Activated CD4-positive, alpha-beta T cell treated with anti-CD3 and anti-CD28 coated beads for 36 hours (primary cell): ENCODE results near the gene LUC7L. TPM values are rescaled to one million over a fixed set of nuclear protein-coding genes. Genes with fewer than 3 reads are reported as not detected.

ENCODE experiments used
- ATAC-seq: fragments of 200-7000 bp; cut with Tn5 transposase; one replicate; pipeline ENCODE4 v1.10.0; 2021; ENCODE audit warnings: mild to moderate bottlenecking, moderate library complexity
- CTCF ChIA-PET: fragments of 350-600 bp; sonication (Branson Sonifier 250); formaldehyde crosslinking; loops from one replicate; lab custom pipeline; 2021; ENCODE audit warnings: antibody characterized with exemption; lab: Charles Lee
- POLR2A ChIA-PET: fragments of 350-600 bp; sonication (Branson Sonifier 250); formaldehyde crosslinking; loops from one replicate; lab custom pipeline; 2021; ENCODE audit warnings: antibody characterized with exemption, inconsistent platforms; lab: Charles Lee
- DNase-seq: peaks from one replicate; pipeline ENCODE4 v3.0.0-alpha.2; 2020
- H3K27ac Mint-ChIP-seq: one replicate; pipeline ENCODE4 v1.8.0; 2021; ENCODE audit warnings: mixed read lengths
- H3K27me3 Mint-ChIP-seq: one replicate; pipeline ENCODE4 v1.8.0; 2021; ENCODE audit warnings: mixed read lengths
- H3K36me3 Mint-ChIP-seq: one replicate; pipeline ENCODE4 v1.8.0; 2021; ENCODE audit warnings: low read depth, mixed read lengths
- H3K4me1 Mint-ChIP-seq: one replicate; pipeline ENCODE4 v1.8.0; 2021; ENCODE audit warnings: mixed read lengths
- H3K4me3 Mint-ChIP-seq: one replicate; pipeline ENCODE4 v1.8.0; 2021; ENCODE audit warnings: mild to moderate bottlenecking, moderate library complexity, mixed read lengths
- H3K9me3 Mint-ChIP-seq: one replicate; pipeline ENCODE4 v1.8.0; 2021; ENCODE audit warnings: low read depth, mixed read lengths
- intact Hi-C, 2 experiments: fragments of 100-400 bp; cut with DNase I in 1 of 2; cut with micrococcal nuclease in 1 of 2; formaldehyde crosslinking; loops; one replicate each; pipeline versions ENCODE4 v1.14.2 to v1.15.1; 2022 to 2024; cut with DNase I, micrococcal nuclease
- total RNA-seq, 2 experiments: library from RNA; stranded (reverse); gene quantifications; one replicate each; pipeline ENCODE4 v1.2.3, GENCODE V29; 2021

LUC7L gene
- 10 to 100 TPM; 44.6 to 50.1 TPM for total RNA-seq

- H3K27ac Mint-ChIP-seq = peak within 1 kb of the TSS; percentile 85
- peak; percentile 93 for DNase-seq
These were observed at the start of gene LUC7L for GRCh38 chr16:228852-229730. TSS of gene LUC7L (minus strand) at chr16:229449. CDS start at chr16:229339, 110 bp downstream.

GRCh38 chr16:278863-279366, 49.7 kb upstream of the LUC7L start:
- intact Hi-C loops = no loop called here
- ATAC-seq = peak; percentile 71
- Mint-ChIP-seq H3K27ac (no peak overlapping the region), H3K4me1 (peaks cover 3% of the 10 kb centered on the region), H3K27me3 (peaks cover 28% of the 10 kb centered on the region), H3K4me3 (no peak overlapping the region), H3K36me3 (no peaks in the 10 kb centered on the region), H3K9me3 (no peaks in the 10 kb centered on the region)
- ChIA-PET CTCF (interaction anchor here (0.7 kb wide), 1 partner anchor 161 kb away, joined by 3 read pairs; no protein-coding TSS in a partner anchor), POLR2A (no interaction called here)
- peak; percentile 46 for DNase-seq

More at GRCh38 chr16:228852-229730, at the start of gene LUC7L:
- Mint-ChIP-seq H3K4me1 (peaks cover 30% of the 10 kb centered on the region), H3K36me3 (peaks cover 27% of the 10 kb centered on the region), H3K9me3 (no peaks in the 10 kb centered on the region), H3K4me3 (peak within 1 kb of the TSS; percentile 92), H3K27me3 (no peaks in the 10 kb centered on the region)
- CTCF ChIA-PET = interaction anchor here (0.7 to 2.2 kb wide), 4 partner anchors 10 to 132 kb away, joined by 3 to 9 read pairs (median 6); partner anchors contain the start of gene HBQ1
- POLR2A ChIA-PET = no interaction called here
- ATAC-seq = peak; percentile 90
- intact Hi-C loops = loop anchor here (1.0 to 5.0 kb wide), 9 partner anchors 23 to 407 kb away; partner anchors contain the start of genes AXIN1 (in 1 of the 2), CAPN15 (in 1 of the 2), DECR2 (in 1 of the 2) and METTL26 (in 1 of the 2)

- no peak for ATAC-seq
- ChIA-PET POLR2A (no interaction called here), CTCF (interaction anchor here (0.7 kb wide), 1 partner anchor 203 kb away, joined by 3 read pairs; no protein-coding TSS in a partner anchor)
- Mint-ChIP-seq H3K4me3 (no peak overlapping the region), H3K27ac (no peak overlapping the region), H3K9me3 (no peaks in the 10 kb centered on the region), H3K4me1 (peaks cover 3% of the 10 kb centered on the region), H3K27me3 (peaks cover 25% of the 10 kb centered on the region), H3K36me3 (no peaks in the 10 kb centered on the region)
- intact Hi-C loops = no loop called here
- DNase-seq = no peak
These were observed 47.3 kb upstream of the LUC7L start for GRCh38 chr16:276426-277077.

GRCh38 chr16:275786-276232, 46.6 kb upstream of the LUC7L start, which contains the start of gene RGS11:
TSS of gene RGS11 (minus strand) at chr16:275944. CDS start at chr16:275911, 33 bp downstream.
- Mint-ChIP-seq H3K27ac (no peak within 1 kb of the TSS), H3K36me3 (no peaks in the 10 kb centered on the region), H3K9me3 (no peaks in the 10 kb centered on the region), H3K27me3 (peaks cover 21% of the 10 kb centered on the region), H3K4me1 (peaks cover 3% of the 10 kb centered on the region), H3K4me3 (peak within 1 kb of the TSS; percentile 10)
- ChIA-PET CTCF (interaction anchor here (0.7 kb wide), 1 partner anchor 203 kb away, joined by 3 read pairs; no protein-coding TSS in a partner anchor), POLR2A (no interaction called here)
- intact Hi-C loops = no loop called here
- ATAC-seq (no peak), DNase-seq (no peak)

- POLR2A ChIA-PET = no interaction called here
- DNase-seq = peak; percentile 34
- CTCF ChIA-PET = no interaction called here
- Mint-ChIP-seq H3K27ac (no peak overlapping the region), H3K4me1 (peaks cover 3% of the 10 kb centered on the region), H3K27me3 (peaks cover 21% of the 10 kb centered on the region), H3K36me3 (no peaks in the 10 kb centered on the region), H3K4me3 (peak overlapping the region; percentile 10), H3K9me3 (no peaks in the 10 kb centered on the region)
- intact Hi-C loops = no loop called here
- peak; percentile 62 for ATAC-seq
These were observed 45.9 kb upstream of the LUC7L start for GRCh38 chr16:275041-275641.

- H3K4me1 Mint-ChIP-seq = no peaks in the 10 kb centered on the region
- H3K27me3 Mint-ChIP-seq = peaks cover 15% of the 10 kb centered on the region
- no peaks in the 10 kb centered on the region for H3K9me3 Mint-ChIP-seq
- DNase-seq (no peak), ATAC-seq (no peak)
- no peak overlapping the region for H3K4me3 Mint-ChIP-seq
- ChIA-PET POLR2A (no interaction called here), CTCF (no interaction called here)
- H3K27ac Mint-ChIP-seq = no peak overlapping the region
- intact Hi-C loops = no loop called here
- no peaks in the 10 kb centered on the region for H3K36me3 Mint-ChIP-seq
These were observed 44.5 kb upstream of the LUC7L start for GRCh38 chr16:273547-274421.

GRCh38 chr16:272633-273546, 43.6 kb upstream of the LUC7L start:
- no peak for ATAC-seq
- H3K27ac Mint-ChIP-seq = no peak overlapping the region
- intact Hi-C loops = no loop called here

GRCh38 chr16:270381-271255, 41.4 kb upstream of the LUC7L start:
- POLR2A ChIA-PET = no interaction called here

More at GRCh38 chr16:272633-273546, 43.6 kb upstream of the LUC7L start:
- no peaks in the 10 kb centered on the region for H3K36me3 Mint-ChIP-seq
- ChIA-PET CTCF (no interaction called here), POLR2A (no interaction called here)
- H3K4me3 Mint-ChIP-seq = no peak overlapping the region
- H3K9me3 Mint-ChIP-seq = no peaks in the 10 kb centered on the region
- no peaks in the 10 kb centered on the region for H3K4me1 Mint-ChIP-seq
- peaks cover 14% of the 10 kb centered on the region for H3K27me3 Mint-ChIP-seq
- DNase-seq = no peak

GRCh38 chr16:269061-269796, 40.0 kb upstream of the LUC7L start:
- intact Hi-C loops = no loop called here
- no peaks in the 10 kb centered on the region for H3K9me3 Mint-ChIP-seq
- H3K36me3 Mint-ChIP-seq = no peaks in the 10 kb centered on the region
- H3K4me1 Mint-ChIP-seq = peaks cover 3% of the 10 kb centered on the region
- no peak overlapping the region for H3K27ac Mint-ChIP-seq
- ChIA-PET POLR2A (no interaction called here), CTCF (no interaction called here)
- H3K4me3 Mint-ChIP-seq = no peak overlapping the region
- DNase-seq (no peak), ATAC-seq (no peak)
- peaks cover 1% of the 10 kb centered on the region for H3K27me3 Mint-ChIP-seq

More at GRCh38 chr16:270381-271255, 41.4 kb upstream of the LUC7L start:
- Mint-ChIP-seq H3K36me3 (no peaks in the 10 kb centered on the region), H3K27me3 (peaks cover 4% of the 10 kb centered on the region), H3K9me3 (no peaks in the 10 kb centered on the region), H3K4me1 (peaks cover 3% of the 10 kb centered on the region), H3K27ac (no peak overlapping the region), H3K4me3 (no peak overlapping the region)
- DNase-seq (no peak), ATAC-seq (no peak)
- intact Hi-C loops = no loop called here
- CTCF ChIA-PET = no interaction called here
